ENCODE results near the gene PRKRIP1.

The PRKRIP1 gene

GRCh38 chr7:102418592-102418991 lies 22.4 kb downstream of the PRKRIP1 start:
- TF ChIP-seq, protein P1, sequence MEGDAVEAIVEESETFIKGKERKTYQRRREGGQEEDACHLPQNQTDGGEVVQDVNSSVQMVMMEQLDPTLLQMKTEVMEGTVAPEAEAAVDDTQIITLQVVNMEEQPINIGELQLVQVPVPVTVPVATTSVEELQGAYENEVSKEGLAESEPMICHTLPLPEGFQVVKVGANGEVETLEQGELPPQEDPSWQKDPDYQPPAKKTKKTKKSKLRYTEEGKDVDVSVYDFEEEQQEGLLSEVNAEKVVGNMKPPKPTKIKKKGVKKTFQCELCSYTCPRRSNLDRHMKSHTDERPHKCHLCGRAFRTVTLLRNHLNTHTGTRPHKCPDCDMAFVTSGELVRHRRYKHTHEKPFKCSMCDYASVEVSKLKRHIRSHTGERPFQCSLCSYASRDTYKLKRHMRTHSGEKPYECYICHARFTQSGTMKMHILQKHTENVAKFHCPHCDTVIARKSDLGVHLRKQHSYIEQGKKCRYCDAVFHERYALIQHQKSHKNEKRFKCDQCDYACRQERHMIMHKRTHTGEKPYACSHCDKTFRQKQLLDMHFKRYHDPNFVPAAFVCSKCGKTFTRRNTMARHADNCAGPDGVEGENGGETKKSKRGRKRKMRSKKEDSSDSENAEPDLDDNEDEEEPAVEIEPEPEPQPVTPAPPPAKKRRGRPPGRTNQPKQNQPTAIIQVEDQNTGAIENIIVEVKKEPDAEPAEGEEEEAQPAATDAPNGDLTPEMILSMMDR (conservative IDR thresholded peaks at IDR 0.05): no peak
- no peak for TF ChIP-seq ZFX (IDR thresholded peaks at IDR 0.05)

GRCh38 chr7:102421706-102422240 lies 25.6 kb downstream of the PRKRIP1 start:
- no peak for TF ChIP-seq ZFX (IDR thresholded peaks at IDR 0.05)
- TF ChIP-seq, protein P1 (conservative IDR thresholded peaks at IDR 0.05): no peak
- H3K27ac ChIP-seq: no peak overlapping the region

More at GRCh38 chr7:102418592-102418991, 22.4 kb downstream of the PRKRIP1 start:
- H3K27ac ChIP-seq: no peak overlapping the region

DNA sequence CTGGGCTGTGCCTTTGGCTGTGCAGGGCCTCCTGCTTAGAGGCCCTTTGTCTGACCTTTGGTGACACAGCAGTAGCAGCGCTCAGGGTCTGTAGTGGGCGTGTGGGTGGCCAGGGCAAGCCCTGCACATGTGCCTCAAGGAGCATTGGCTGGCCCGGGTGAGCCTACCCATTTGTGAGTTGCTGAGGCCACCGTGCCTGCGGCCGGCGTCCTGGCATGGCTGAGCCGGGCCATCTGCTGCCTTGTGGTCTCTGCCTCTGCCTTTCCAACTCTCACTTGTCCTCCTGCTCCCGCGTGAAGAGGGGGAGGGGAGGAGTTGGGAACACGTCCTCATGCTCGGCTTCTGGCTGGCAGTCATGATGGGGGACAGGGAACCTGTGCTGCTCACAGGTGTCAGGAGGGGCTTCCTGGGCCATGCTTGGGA lies 28.0 kb downstream of the PRKRIP1 start:
- H3K27ac ChIP-seq: no peak overlapping the region
- TF ChIP-seq, protein P1 (conservative IDR thresholded peaks at IDR 0.05): no peak
- no peak for TF ChIP-seq ZFX (IDR thresholded peaks at IDR 0.05)

GRCh38 chr7:102424787-102425218 lies 28.6 kb downstream of the PRKRIP1 start:
- no peak overlapping the region for H3K27ac ChIP-seq
- TF ChIP-seq, protein P1 (conservative IDR thresholded peaks at IDR 0.05): no peak
- no peak for TF ChIP-seq ZFX (IDR thresholded peaks at IDR 0.05)

DNA sequence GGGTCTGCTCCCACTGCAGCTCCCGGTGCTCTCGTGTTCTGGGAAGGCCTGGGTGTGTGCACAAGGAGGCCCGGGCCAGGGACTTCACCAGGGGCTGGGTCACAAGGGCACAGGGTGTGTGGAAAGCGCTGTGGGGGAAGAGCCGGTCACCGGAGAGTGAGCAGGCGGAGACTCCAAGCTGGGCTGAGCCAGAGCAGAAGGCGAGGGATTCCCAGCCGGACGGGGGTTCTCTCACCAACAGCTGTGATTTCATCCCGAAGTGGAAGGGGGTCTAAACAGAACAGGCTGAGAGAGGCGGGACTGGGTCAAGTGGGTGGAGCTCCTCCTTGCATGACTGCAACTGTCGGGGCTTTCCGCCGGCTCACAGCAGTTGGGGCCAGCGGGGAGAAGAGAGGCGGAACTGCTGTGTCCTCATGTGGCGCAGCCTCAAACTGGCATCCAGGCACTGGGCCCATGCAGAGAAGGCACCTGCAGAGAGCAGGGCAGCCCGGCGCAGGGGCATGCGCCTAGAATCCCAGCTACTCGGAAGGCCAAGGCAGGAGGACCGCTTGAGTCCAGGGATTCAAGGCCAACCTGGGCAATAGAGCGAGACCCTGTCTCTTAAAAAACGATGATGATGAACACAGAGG lies 29.6 kb downstream of the PRKRIP1 start:
- TF ChIP-seq ZFX (IDR thresholded peaks at IDR 0.05): no peak
- TF ChIP-seq, protein P1 (conservative IDR thresholded peaks at IDR 0.05): no peak
- no peak overlapping the region for H3K27ac ChIP-seq

DNA sequence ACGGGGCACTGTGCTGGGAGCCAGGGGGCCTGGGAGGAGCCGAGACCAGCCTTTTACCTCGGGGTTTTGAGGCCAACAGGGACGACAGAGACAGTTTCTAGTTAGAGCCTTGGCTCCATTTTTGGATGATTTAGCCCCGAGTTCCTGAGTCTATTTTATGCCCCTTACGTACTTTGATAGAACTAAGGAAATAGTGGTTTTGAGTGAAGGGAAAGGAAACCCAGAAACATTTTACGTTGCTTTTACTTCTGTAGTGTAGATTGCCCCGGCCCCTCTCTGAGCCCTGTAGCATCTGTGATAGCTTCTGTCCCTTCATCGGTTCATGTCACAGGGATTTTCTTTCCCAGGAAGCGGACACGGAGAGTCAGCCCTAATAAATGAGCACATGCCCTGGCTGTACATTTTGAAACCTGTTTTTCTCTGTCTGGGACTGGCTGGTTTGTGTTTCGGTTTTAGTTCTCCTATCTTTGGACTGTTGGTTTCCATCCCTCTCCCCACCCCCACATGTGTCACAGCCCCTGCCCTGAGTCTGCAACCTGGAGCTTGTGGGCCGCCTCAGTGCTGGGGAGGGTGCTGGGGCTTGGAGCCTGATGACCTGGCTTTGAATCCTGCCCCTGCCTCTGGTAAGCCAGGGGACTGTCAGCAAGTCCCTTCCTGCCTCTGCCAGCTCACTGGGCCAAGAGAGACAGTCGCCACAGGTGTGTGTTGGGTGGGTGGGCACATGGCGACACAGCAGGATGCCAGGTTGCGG lies 30.3 kb downstream of the PRKRIP1 start:
- TF ChIP-seq ZFX (IDR thresholded peaks at IDR 0.05): no peak
- TF ChIP-seq, protein P1 (conservative IDR thresholded peaks at IDR 0.05): no peak
- H3K27ac ChIP-seq: no peak overlapping the region

DNA sequence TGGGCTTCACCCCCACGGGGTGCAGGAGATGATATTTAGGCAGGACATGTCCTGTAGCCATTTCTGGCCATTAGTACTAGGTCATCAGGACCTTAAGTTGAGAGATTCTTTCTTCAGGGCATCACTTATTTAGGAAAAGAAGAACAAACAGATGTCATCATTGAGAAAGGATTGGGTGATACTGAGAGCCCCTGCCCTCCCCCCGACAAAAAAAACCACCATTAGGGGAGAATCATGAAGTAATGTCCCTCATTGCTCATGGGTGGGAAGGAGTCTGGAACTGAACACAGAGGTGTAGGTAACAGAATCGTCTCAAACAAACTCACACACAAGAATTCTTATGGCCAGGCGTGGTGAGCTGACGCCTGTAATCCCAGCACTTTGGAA lies 30.8 kb downstream of the PRKRIP1 start:
- TF ChIP-seq, protein P1 (conservative IDR thresholded peaks at IDR 0.05): no peak
- TF ChIP-seq ZFX (IDR thresholded peaks at IDR 0.05): no peak
- no peak overlapping the region for H3K27ac ChIP-seq

Data from C4-2B (cell line).